Esophagus squamous epithelium (tissue), 5 donors: ENCODE data around the gene KANSL3. TPM values are rescaled to one million over a fixed set of nuclear protein-coding genes. Genes with fewer than 3 reads are reported as not detected.

Source experiments
- DNase-seq: peaks from one replicate; lab custom pipeline; 2025; lab: John Stamatoyannopoulos, UW
- H3K27ac ChIP-seq, 4 donors: fragments of 200-600 bp; sonication (generic); one replicate each; pipeline ENCODE4 v1.5.1; 2016 to 2019; ENCODE audit warnings: mild to moderate bottlenecking in 1 of 4
- H3K27me3 ChIP-seq, 4 donors: fragments of 200-600 bp; sonication (generic); 1 replicate in 3 of 4; 2 replicates in 1 of 4; pipeline versions ENCODE4 v1.5.1 to v1.6.0; 2017 to 2021; ENCODE audit warnings: antibody characterized with exemption in 1 of 4
- H3K36me3 ChIP-seq, 3 donors: fragments of 200-600 bp; sonication (generic); one replicate each; pipeline ENCODE4 v1.5.1; 2016 to 2019
- H3K4me1 ChIP-seq, 3 donors: fragments of 200-600 bp; sonication (generic); one replicate each; pipeline ENCODE4 v1.5.1; 2017 to 2019
- H3K4me3 ChIP-seq, 4 donors: fragments of 200-600 bp; sonication (generic); 1 replicate in 3 of 4; 2 replicates in 1 of 4; pipeline ENCODE4 v1.5.1; 2016 to 2019; ENCODE audit warnings: mild to moderate bottlenecking in 2 of 4, moderate library complexity in 1 of 4
- H3K9me3 ChIP-seq, 3 donors: fragments of 200-600 bp; sonication (generic); one replicate each; pipeline ENCODE4 v1.5.1; 2016 to 2019
- CTCF ChIP-seq, 6 experiments: fragments of 450-650 bp in 4 of 6; fragments of 200-600 bp in 2 of 6; sonication (generic) in 2 of 6; IDR thresholded peaks; one replicate each; pipeline ENCODE4 v1.5.1; 2016 to 2019; ENCODE audit warnings: antibody characterized with exemption in 6 of 6, mild to moderate bottlenecking in 4 of 6, moderate library complexity in 4 of 6
- POLR2A ChIP-seq, 4 donors: fragments of 450-650 bp; IDR thresholded peaks; one replicate each; pipeline ENCODE4 v1.6.1; 2017; ENCODE audit warnings: antibody characterized with exemption in 4 of 4, mild to moderate bottlenecking in 4 of 4, moderate library complexity in 3 of 4
- WGBS, 2 donors: methylation state at CpG; one replicate each; pipeline ENCODE4 v1.1.5; 2018; 5-methylcytosine and 5-hydroxymethylcytosine counted together
- intact Hi-C: fragments of 100-400 bp; cut with DNase I; formaldehyde crosslinking; loops from one replicate; pipeline ENCODE4 v1.15.0; 2022
- total RNA-seq, 4 donors: library from RNA; depleted of rRNA; stranded (reverse); fragments of >200 nt; gene quantifications; one replicate each; pipeline ENCODE4 v1.1.0, GENCODE V29; 2016
- donor health status: DM: yes; HTN: yes; CAD: no.

KANSL3 gene
- total RNA-seq, 4 donors from 2014 or later: 16.0 to 45.2 (median 18.1) TPM

- 79 to 80% methylated on average over 8 to 10 of the region's 13 CpGs for WGBS, 2 donors
- Histone ChIP-seq H3K9me3 (no peaks in the 10 kb centered on the region), H3K4me3 (no peak overlapping the region), H3K4me1 (peaks cover 0 to 8% (median 0%) of the 10 kb centered on the region in 3 donors), H3K27me3 (no peaks in the 10 kb centered on the region), H3K36me3 (peaks cover 50 to 100% (median 88%) of the 10 kb centered on the region in 3 donors), H3K27ac (no peak overlapping the region)
- DNase-seq: no peak
- no peak for TF ChIP-seq POLR2A (IDR thresholded peaks at IDR 0.05)
- no peak for TF ChIP-seq CTCF (IDR thresholded peaks at IDR 0.05)
- intact Hi-C loops: no loop called here
Observed at GRCh38 chr2:96608469-96609455, 29.4 kb downstream of the KANSL3 start.

DNA sequence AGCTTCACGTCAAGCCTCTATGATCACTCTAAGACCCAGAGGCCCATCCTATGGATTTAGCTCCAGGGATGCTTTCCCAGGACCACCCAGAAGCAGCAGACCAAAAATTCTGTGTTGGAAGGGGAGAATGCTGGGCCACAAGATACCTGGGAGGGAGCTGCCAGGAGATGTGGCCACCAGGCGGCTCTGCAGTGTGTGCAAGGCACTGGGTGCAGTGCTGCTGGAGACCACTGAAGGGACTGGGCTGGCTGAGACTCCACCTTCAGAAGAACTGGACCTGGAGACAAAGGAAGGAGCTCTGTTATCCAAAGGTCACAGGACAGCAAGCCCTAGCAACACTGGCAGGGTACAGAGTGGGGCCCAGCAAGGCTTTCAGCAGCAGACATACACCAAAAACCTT is 34.0 kb downstream of the KANSL3 start:
- H3K4me3 ChIP-seq: no peak overlapping the region
- no peak overlapping the region for H3K27ac ChIP-seq
- intact Hi-C loops: no loop called here
- no peak for DNase-seq
- 94 to 100% methylated on average over 1 to 2 of the region's 2 CpGs for WGBS, 2 donors
- peaks cover 0 to 9% (median 0%) of the 10 kb centered on the region in 3 donors for H3K4me1 ChIP-seq
- H3K36me3 ChIP-seq: peaks cover 38 to 99% (median 82%) of the 10 kb centered on the region in 3 donors
- TF ChIP-seq POLR2A (IDR thresholded peaks at IDR 0.05): no peak
- peak in 1 of 6 experiments; percentile 14 for TF ChIP-seq CTCF (IDR thresholded peaks at IDR 0.05)
- H3K27me3 ChIP-seq: no peaks in the 10 kb centered on the region
- H3K9me3 ChIP-seq: no peaks in the 10 kb centered on the region

GRCh38 chr2:96602330-96602823 is 35.7 kb downstream of the KANSL3 start:
- no peaks in the 10 kb centered on the region for H3K27me3 ChIP-seq
- peaks cover 0 to 13% (median 0%) of the 10 kb centered on the region in 3 donors for H3K4me1 ChIP-seq
- intact Hi-C loops: no loop called here
- H3K27ac ChIP-seq: no peak overlapping the region
- no peaks in the 10 kb centered on the region for H3K9me3 ChIP-seq
- peaks cover 30 to 99% (median 65%) of the 10 kb centered on the region in 3 donors for H3K36me3 ChIP-seq
- no peak overlapping the region for H3K4me3 ChIP-seq
- TF ChIP-seq CTCF (IDR thresholded peaks at IDR 0.05) (peak in 3 of 6 experiments; percentile 6 to 49 (median 9)), POLR2A (IDR thresholded peaks at IDR 0.05) (no peak)
- DNase-seq: no peak
- 88 to 100% methylated on average over 2 of the region's 2 CpGs for WGBS, 2 donors

DNA sequence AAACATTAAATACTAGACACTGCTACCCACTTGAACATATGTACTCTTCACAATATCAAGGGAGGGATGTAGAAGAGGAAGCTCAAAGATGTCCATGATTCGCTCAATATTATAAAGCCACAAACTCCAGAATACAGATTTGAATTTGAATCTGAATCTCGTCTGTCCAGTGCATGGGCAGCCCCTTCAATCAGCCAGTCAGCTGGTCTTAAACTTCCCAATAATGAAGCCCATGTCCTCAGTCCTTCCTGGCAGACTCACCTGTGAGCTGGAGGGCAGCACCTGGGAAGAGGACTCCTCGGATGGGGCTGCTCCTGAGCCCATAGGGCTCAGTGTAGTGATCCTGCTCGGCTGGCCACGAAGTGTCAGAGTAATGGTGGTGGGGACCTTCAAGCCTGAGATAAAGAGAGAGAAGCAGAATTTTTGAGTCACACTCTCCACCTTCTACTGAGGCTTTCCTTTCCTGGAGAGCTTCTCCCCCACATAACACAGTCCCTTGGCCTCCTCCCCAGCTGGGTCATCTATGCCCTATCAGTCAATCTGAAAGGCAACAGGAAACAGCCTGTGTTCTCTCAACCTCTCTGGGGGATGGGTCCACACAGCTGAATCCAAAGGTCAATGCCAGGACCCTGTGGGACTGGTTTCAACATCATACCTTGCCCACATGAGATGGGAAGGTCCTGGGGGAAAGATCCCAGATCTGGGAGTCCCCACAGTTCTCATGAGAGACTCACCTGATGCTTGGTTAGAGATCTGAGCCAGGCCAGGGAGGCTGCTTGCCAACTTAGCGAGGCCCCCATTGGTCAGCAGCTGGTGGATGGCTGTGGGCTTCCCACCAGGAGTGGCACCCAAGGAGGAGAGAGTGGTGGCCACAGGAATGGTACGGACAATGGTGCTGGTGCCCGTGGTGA is 36.5 kb downstream of the KANSL3 start:
- WGBS, 2 donors: 82 to 91% methylated on average over 4 to 7 of the region's 8 CpGs
- H3K27me3 ChIP-seq: no peaks in the 10 kb centered on the region
- TF ChIP-seq POLR2A (IDR thresholded peaks at IDR 0.05): no peak
- intact Hi-C loops: no loop called here
- no peaks in the 10 kb centered on the region for H3K9me3 ChIP-seq
- H3K27ac ChIP-seq: no peak overlapping the region
- H3K4me1 ChIP-seq: peaks cover 0 to 13% (median 0%) of the 10 kb centered on the region in 3 donors
- no peak overlapping the region for H3K4me3 ChIP-seq
- peaks cover 30 to 99% (median 59%) of the 10 kb centered on the region in 3 donors for H3K36me3 ChIP-seq
- no peak for DNase-seq

- no peaks in the 10 kb centered on the region for H3K27me3 ChIP-seq
- intact Hi-C loops: no loop called here
- H3K36me3 ChIP-seq: peaks cover 22 to 99% (median 54%) of the 10 kb centered on the region in 3 donors
- H3K4me1 ChIP-seq: peaks cover 0 to 13% (median 0%) of the 10 kb centered on the region in 3 donors
- TF ChIP-seq POLR2A (IDR thresholded peaks at IDR 0.05) (no peak), CTCF (IDR thresholded peaks at IDR 0.05) (no peak)
- H3K27ac ChIP-seq: no peak overlapping the region
- no peaks in the 10 kb centered on the region for H3K9me3 ChIP-seq
- 71 to 74% methylated on average over 2 of the region's 2 CpGs for WGBS, 2 donors
- H3K4me3 ChIP-seq: no peak overlapping the region
- no peak for DNase-seq
Observed at GRCh38 chr2:96599941-96600340, 38.2 kb downstream of the KANSL3 start.
